PC-3 (cell line): ENCODE data around the gene MTCL1. TPM values are rescaled to one million over a fixed set of nuclear protein-coding genes. Genes with fewer than 3 reads are reported as not detected.

Experiments
- ATAC-seq: fragments of 200-7000 bp; cut with Tn5 transposase; 2 replicates; pipeline ENCODE4 v1.9.1; 2020; ENCODE audit warnings: mild to moderate bottlenecking, moderate library complexity
- BruUV-seq: library from RNA; stranded (reverse); fragments of 400-500 nt; replicated peaks from 2 replicates; lab custom pipeline; 2021; lab: Mats Ljungman, UMichigan
- CTCF ChIA-PET: fragments of 300-600 bp; sonication (Branson Sonifier 250); formaldehyde crosslinking; loops from one replicate; lab custom pipeline; 2022; ENCODE audit warnings: antibody characterized with exemption; lab: Charles Lee
- POLR2A ChIA-PET: fragments of 300-600 bp; sonication (Branson Sonifier 250); formaldehyde crosslinking; loops from one replicate; lab custom pipeline; 2022; ENCODE audit warnings: antibody characterized with exemption; ENCODE audit not compliant: unreplicated experiment; lab: Charles Lee
- DNase-seq: peaks from one replicate; pipeline ENCODE4 v3.0.0-alpha.2; 2015
- H2AFZ ChIP-seq: fragments of 300-600 bp; sonication (generic); 2 replicates; pipeline ENCODE4 v1.6.0; 2016; ENCODE audit warnings: antibody characterized with exemption, low read length
- H3F3A ChIP-seq: fragments of 300-600 bp; sonication (generic); one replicate; pipeline ENCODE4 v1.6.0; 2017; ENCODE audit warnings: antibody characterized with exemption, low read length, control low read depth, mild to moderate bottlenecking; ENCODE audit not compliant: unreplicated experiment
- H3K27ac ChIP-seq: fragments of 300-600 bp; sonication (generic); 2 replicates; pipeline ENCODE4 v1.5.1; 2016; ENCODE audit warnings: mild to moderate bottlenecking, low read length
- H3K27me3 ChIP-seq: fragments of 300-600 bp; sonication (generic); 2 replicates; pipeline ENCODE4 v1.6.1; 2016; ENCODE audit warnings: low read length, mixed read lengths
- H3K36me3 ChIP-seq: fragments of 300-600 bp; sonication (generic); 2 replicates; pipeline ENCODE4 v1.6.1; 2016; ENCODE audit warnings: low read depth, mixed run types, low read length, mixed read lengths
- H3K4me1 ChIP-seq: fragments of 300-600 bp; sonication (generic); 2 replicates; pipeline ENCODE4 v1.5.1; 2016; ENCODE audit warnings: low read length; ENCODE audit not compliant: insufficient read depth
- H3K4me2 ChIP-seq: fragments of 300-600 bp; sonication (generic); 2 replicates; pipeline ENCODE4 v1.6.0; 2016; ENCODE audit warnings: low read length
- H3K4me3 ChIP-seq: fragments of 300-600 bp; sonication (generic); 2 replicates; pipeline ENCODE4 v1.5.1; 2016; ENCODE audit warnings: mild to moderate bottlenecking, low read length, mixed read lengths
- H3K79me2 ChIP-seq: fragments of 300-600 bp; sonication (generic); 2 replicates; pipeline ENCODE4 v1.6.1; 2017; ENCODE audit warnings: low read length, mixed read lengths
- H3K9ac ChIP-seq: fragments of 300-600 bp; sonication (generic); 2 replicates; pipeline ENCODE4 v1.6.0; 2016; ENCODE audit warnings: mild to moderate bottlenecking, low read length
- H3K9me2 ChIP-seq: fragments of 300-600 bp; sonication (generic); replicated peaks from 2 replicates; pipeline ENCODE4 v1.6.1; 2016; ENCODE audit warnings: mixed run types, low read length, mixed read lengths
- H3K9me3 ChIP-seq: fragments of 300-600 bp; sonication (generic); 2 replicates; pipeline ENCODE4 v1.6.1; 2016; ENCODE audit warnings: low read length, mixed read lengths
- H4K20me1 ChIP-seq: fragments of 300-600 bp; sonication (generic); 2 replicates; pipeline ENCODE4 v1.6.1; 2016; ENCODE audit warnings: low read length, mixed read lengths
- CTCF ChIP-seq: fragments of 300-600 bp; sonication (generic); conservative IDR thresholded peaks from 2 replicates; pipeline ENCODE4 v1.5.1; 2017; ENCODE audit warnings: antibody characterized with exemption, low read depth, mild to moderate bottlenecking, low read length
- EZH2 ChIP-seq: fragments of 300-600 bp; sonication (generic); IDR thresholded peaks from one replicate; pipeline ENCODE4 v1.6.1; 2017; ENCODE audit warnings: antibody characterized with exemption, mild to moderate bottlenecking, low read length; ENCODE audit not compliant: unreplicated experiment
- EZH2phosphoT487 ChIP-seq: fragments of 300-600 bp; sonication (generic); IDR thresholded peaks from 2 replicates; pipeline ENCODE4 v1.6.1; 2018; ENCODE audit warnings: mild to moderate bottlenecking, antibody characterized with exemption, low read length, borderline replicate concordance
- intact Hi-C: fragments of 100-400 bp; cut with micrococcal nuclease; formaldehyde crosslinking; loops from 2 replicates; pipeline ENCODE4 v1.9.0; 2023
- total RNA-seq: library from RNA; depleted of rRNA; stranded (reverse); fragments of >200 nt; gene quantifications from 2 replicates; pipeline ENCODE4 v1.2.3, GENCODE V29; 2014

MTCL1 gene
- total RNA-seq, 1 experiment from 2014 or later, result 33.1 TPM

- CTCF ChIA-PET, result no interaction called here
- ATAC-seq, result no peak
These were observed 158.1 kb downstream of the MTCL1 start for GRCh38 chr18:8863427-8863826.

GRCh38 chr18:8865934-8866333 lies 160.6 kb downstream of the MTCL1 start:
- Histone ChIP-seq H3F3A (no peaks in the 10 kb centered on the region), H2AFZ (no peak overlapping the region), H3K9me2 (no peaks in the 10 kb centered on the region), H3K79me2 (no peaks in the 10 kb centered on the region), H3K4me2 (no peak overlapping the region), H3K4me1 (no peaks in the 10 kb centered on the region), H3K36me3 (no peaks in the 10 kb centered on the region), H3K27ac (no peak overlapping the region), H3K4me3 (no peak overlapping the region), H4K20me1 (no peaks in the 10 kb centered on the region), H3K9me3 (no peaks in the 10 kb centered on the region), H3K9ac (no peak overlapping the region), H3K27me3 (no peaks in the 10 kb centered on the region)
- ATAC-seq (no peak), DNase-seq (no peak)
- no TSS peak for BruUV-seq
- POLR2A ChIA-PET, result interaction anchor here (0.6 kb wide), 1 partner anchor 16 kb away, joined by 4 read pairs; no protein-coding TSS in a partner anchor
- intact Hi-C loops, result no loop called here
- TF ChIP-seq EZH2, result no peak
- CTCF ChIA-PET, result no interaction called here

More at GRCh38 chr18:8863427-8863826, 158.1 kb downstream of the MTCL1 start:
- Histone ChIP-seq H3F3A (no peaks in the 10 kb centered on the region), H3K9me3 (no peaks in the 10 kb centered on the region), H3K79me2 (no peaks in the 10 kb centered on the region), H3K9me2 (no peaks in the 10 kb centered on the region), H3K9ac (no peak overlapping the region), H3K27me3 (no peaks in the 10 kb centered on the region), H2AFZ (no peak overlapping the region), H3K4me2 (no peak overlapping the region), H3K4me3 (no peak overlapping the region), H3K27ac (no peak overlapping the region), H3K4me1 (peaks cover 9% of the 10 kb centered on the region), H4K20me1 (no peaks in the 10 kb centered on the region), H3K36me3 (no peaks in the 10 kb centered on the region)
- intact Hi-C loops, result no loop called here
- BruUV-seq, result no TSS peak
- no peak for DNase-seq
- POLR2A ChIA-PET, result no interaction called here
- TF ChIP-seq EZH2phosphoT487 (no peak), EZH2 (no peak), CTCF (no peak)

- Histone ChIP-seq H3K27ac (no peak overlapping the region), H3K36me3 (no peaks in the 10 kb centered on the region), H3K4me2 (no peak overlapping the region), H3K4me3 (no peak overlapping the region), H4K20me1 (no peaks in the 10 kb centered on the region), H3K9me2 (no peaks in the 10 kb centered on the region), H3K9ac (no peak overlapping the region), H3K9me3 (no peaks in the 10 kb centered on the region), H3F3A (no peaks in the 10 kb centered on the region), H3K27me3 (no peaks in the 10 kb centered on the region), H2AFZ (no peak overlapping the region), H3K4me1 (peaks cover 5% of the 10 kb centered on the region; the same call in 1 of the 2 replicates), H3K79me2 (no peaks in the 10 kb centered on the region)
- ChIA-PET POLR2A (no interaction called here), CTCF (no interaction called here)
- ATAC-seq, result no peak
- BruUV-seq, result no TSS peak
- intact Hi-C loops, result no loop called here
- no peak for DNase-seq
- TF ChIP-seq EZH2 (no peak), CTCF (no peak), EZH2phosphoT487 (no peak)
These were observed 161.3 kb downstream of the MTCL1 start for GRCh38 chr18:8866679-8867078.
